C4-2B (cell line): ENCODE data around the gene EID3.

ENCODE experiments used
- H3K27ac ChIP-seq: fragments of 450-650 bp; 2 replicates; pipeline ENCODE4 v1.5.1; 2017
- ZFX ChIP-seq: fragments of 450-650 bp; IDR thresholded peaks from 2 replicates; pipeline ENCODE4 v1.6.1; 2017
- TF ChIP-seq, protein P1 (sequence below): fragments of 450-650 bp; conservative IDR thresholded peaks from 2 replicates; pipeline ENCODE4 v1.5.1; 2017; ENCODE audit warnings: mild to moderate bottlenecking

Gene EID3

DNA sequence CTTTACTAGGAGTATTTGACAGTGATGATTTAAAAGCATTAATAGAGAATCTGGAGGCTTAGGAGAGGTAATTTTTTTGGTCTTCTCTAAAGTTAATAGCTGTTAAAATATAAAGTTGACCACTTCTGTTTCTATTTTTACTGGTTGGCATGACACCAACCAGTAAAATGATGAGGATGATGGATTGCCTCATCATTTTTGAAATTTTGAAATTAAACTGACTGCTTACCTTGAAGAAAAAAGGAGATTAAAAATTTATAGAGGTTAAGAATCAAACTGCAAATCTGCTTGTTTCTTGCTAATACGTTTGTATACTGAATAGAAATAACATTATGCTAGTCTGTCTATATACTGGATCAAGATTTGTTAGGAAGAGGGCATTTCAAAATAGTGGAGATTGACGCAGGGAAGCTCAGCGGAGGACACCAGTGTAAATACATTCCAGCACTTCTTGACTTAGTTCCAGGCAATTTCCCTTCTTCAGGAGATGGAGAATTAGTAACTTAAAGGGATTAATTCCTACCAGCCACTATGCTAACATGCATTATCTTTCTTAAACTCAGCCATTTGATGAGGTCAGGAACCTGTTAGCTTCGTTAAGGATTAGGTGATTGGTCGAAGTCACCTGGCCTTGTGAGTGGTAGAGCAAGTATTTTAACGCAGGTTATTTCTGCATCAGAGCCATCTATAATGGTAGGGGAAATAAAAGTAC is 3.6 kb downstream of the EID3 start:
- no peak overlapping the region for H3K27ac ChIP-seq
- TF ChIP-seq, protein P1, sequence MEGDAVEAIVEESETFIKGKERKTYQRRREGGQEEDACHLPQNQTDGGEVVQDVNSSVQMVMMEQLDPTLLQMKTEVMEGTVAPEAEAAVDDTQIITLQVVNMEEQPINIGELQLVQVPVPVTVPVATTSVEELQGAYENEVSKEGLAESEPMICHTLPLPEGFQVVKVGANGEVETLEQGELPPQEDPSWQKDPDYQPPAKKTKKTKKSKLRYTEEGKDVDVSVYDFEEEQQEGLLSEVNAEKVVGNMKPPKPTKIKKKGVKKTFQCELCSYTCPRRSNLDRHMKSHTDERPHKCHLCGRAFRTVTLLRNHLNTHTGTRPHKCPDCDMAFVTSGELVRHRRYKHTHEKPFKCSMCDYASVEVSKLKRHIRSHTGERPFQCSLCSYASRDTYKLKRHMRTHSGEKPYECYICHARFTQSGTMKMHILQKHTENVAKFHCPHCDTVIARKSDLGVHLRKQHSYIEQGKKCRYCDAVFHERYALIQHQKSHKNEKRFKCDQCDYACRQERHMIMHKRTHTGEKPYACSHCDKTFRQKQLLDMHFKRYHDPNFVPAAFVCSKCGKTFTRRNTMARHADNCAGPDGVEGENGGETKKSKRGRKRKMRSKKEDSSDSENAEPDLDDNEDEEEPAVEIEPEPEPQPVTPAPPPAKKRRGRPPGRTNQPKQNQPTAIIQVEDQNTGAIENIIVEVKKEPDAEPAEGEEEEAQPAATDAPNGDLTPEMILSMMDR: no peak
- TF ChIP-seq ZFX: no peak

DNA sequence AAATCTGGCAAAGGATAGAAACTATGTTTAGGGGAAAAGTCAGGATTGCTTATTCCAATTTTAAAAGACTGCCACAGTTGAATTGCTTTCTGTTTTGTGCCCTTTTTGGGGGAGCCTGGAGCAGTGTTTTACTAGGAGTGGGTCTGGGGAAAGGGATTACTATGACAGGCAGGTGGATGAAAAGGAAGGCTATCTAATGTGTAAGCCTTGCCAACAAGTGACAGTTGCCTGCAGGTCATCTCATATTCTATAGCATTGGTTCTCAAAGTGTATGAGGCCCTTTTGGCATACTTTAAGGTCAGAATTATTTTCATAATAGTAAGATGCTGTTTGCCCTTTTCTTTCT is 4.1 kb downstream of the EID3 start:
- TF ChIP-seq, protein P1: no peak
- no peak overlapping the region for H3K27ac ChIP-seq

DNA sequence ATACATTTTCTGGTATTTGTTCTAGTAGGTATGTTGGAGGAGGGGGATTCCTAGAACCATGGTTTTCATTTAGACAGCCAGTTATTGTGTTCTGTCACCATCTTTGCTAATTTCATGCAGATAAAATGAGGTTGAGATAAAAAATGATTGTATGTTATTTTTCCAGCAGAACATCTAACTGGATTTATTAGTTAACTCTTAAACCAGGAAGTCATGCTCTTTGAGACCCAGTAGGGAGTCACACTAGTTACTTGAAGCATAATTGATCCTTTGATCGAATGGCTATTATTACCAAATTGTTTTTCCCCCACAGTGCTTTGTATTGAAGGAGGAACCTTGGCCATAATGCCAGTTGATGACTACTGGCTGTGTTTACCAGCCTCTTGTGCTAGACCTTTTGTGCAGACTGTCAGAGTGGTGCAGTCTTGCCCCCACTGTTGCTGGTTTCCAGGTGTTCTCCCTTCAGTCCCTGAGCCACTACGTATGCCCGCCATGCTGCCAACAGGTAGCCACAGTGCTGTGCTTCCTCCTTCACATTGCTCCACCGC is 6.0 kb downstream of the EID3 start:
- no peak for TF ChIP-seq ZFX
- TF ChIP-seq, protein P1: no peak
- H3K27ac ChIP-seq: no peak overlapping the region

DNA sequence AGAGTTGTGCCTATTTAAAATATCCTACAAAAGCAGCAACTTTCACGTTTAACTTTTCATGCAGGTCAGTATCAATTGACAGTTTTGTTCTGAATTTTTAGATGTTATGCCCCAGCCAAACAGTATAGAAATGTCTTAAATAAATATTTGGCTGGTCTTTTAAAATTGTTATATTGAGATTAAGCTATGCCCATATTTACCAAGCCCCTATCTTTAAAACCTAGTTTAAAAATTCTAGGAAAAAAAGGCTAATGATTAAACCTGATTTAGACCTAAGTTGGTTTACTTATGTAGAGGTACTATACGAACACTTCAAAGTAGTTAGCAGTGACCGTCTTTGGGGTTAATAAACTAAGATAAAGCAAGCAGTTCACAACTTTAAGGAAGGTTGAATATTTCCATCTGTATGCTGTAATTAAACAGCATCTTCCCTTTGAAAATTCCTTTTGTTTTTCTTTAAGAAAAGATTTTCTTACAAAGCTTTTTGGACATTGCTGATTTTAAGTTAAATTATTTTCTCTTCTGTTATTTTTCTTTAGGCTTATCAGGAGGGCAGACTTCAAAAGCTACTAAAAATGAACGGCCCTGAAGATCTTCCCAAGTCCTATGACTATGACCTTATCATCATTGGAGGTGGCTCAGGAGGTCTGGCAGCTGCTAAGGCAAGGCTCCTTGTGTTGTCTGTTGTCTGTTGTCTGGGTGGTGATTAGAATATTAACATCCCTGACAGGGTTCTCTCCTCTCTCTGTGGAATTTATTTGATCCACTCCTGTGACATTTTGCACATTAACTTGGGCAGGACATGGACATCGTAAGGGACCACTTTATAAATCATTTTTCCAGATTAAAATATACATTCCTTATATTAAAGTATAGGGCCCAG is 7.5 kb downstream of the EID3 start:
- TF ChIP-seq ZFX: no peak
- TF ChIP-seq, protein P1: no peak
- H3K27ac ChIP-seq: no peak overlapping the region

DNA sequence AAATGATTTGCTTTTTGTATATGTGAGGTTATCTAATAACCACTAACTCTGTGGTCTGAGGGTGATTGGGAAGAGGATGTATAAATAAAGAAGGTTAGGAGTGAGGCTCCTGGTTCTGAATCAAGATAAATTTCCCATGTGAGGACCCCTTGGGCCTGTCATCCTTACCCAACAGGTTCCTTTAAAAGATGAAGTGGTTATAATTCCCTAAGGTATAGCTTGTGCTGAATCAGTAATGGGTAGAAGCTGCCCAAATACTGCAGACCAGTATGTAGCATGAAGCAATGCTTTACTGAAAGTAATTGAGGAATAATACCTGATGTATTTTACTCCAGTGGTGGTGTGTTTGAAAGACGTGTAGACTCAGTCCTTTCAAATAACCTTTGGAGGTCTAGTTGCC is 8.7 kb downstream of the EID3 start:
- H3K27ac ChIP-seq: no peak overlapping the region
- no peak for TF ChIP-seq ZFX
- TF ChIP-seq, protein P1: no peak

DNA sequence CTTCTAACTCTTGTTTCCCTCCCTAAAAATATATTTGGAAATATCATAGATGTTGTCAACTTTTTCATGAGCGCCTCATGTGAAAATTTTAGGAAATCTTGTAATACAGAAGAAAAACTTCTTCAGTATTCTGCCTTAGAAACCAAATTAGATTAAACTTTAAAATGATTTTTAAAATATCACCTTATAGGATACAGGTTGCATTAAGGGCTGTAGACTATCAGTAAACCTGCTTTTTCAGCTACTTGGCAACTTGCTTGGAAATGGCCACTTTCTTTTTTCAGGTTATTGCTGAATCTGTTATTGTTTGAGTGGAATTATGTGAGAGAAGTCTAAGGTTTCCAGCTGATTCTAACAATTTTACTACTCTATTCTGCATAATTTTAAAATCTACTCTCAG is 9.1 kb downstream of the EID3 start:
- TF ChIP-seq ZFX: no peak
- TF ChIP-seq, protein P1: no peak
- H3K27ac ChIP-seq: no peak overlapping the region

DNA sequence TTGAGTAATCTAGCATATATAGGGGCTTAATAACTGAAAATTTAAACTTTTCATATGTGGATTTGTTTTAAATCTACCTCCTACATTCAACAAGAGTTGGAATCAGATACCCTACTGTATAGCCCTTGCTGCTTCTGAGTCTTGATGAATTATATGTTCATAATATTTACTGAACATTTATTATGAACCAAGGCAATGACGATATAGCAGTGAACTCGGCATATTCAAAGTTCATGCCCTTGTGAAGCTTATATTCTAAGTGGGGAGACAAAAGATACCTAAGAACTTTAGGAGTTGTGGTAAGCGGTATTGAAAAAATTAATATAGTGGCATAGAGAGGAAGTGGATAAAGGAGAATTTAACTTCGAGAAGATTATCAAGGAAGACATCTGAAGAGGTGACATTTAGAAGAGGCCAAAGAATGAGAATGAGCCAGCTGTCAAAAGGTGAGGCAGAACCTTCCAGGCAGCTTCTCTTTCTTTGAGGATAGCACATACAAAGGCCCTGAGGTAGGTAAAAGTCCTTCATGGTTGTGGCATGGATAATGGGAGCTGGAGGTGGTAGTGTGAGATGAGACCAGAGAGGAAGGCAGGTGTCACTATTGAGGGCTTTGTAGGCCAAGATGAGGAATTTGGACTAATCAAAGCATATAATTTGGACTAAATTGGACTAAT is 10.2 kb downstream of the EID3 start:
- no peak overlapping the region for H3K27ac ChIP-seq
- TF ChIP-seq ZFX: no peak
- TF ChIP-seq, protein P1: no peak
